ENCODE measurements around the gene FOXN4.

FOXN4 gene

DNA sequence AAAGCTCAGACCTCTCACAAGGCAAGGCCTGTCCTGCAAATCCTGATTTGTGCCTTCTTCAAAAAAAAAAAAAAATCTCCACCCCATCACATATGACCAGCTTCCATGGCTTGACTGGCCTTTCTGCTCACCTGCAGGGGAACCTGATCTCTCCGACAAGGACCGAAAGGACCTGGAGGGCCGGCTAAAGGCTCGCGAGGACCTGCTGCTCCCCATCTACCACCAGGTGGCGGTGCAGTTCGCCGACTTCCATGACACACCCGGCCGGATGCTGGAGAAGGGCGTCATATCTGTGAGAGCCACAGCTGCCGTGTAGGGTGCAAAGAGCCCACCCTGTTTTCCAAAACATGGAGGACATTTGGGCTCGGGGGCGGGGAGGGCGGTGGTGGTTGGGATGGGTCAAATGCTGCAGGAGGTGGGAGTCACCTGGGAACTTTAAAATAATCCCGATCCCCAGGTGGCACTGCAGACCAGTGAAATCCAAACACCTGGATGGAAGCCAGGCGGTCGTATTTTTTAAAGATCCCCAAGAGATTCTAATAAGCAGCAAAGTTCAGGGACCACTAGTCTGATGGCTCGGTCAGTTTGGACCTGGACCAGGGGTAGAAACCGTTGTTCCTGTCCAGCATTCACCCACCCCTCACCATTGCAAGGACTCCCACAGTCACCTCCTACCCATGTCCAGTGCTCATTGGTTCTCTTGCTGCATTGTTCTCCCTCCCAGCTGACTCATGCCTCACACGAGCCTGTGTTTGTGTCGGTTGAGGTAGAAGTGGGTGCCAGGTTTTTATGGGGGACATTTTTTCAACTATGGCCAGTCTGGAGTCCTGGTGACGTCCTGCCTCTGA is 44.8 kb downstream of the FOXN4 start:
- H3K36me3 Mint-ChIP-seq (ENCODE audit: low read depth): peaks cover 64% of the 10 kb centered on the region
- no peaks in the 10 kb centered on the region for H3K4me1 Mint-ChIP-seq (ENCODE audit: low read depth)
- H3K9me3 Mint-ChIP-seq: no peaks in the 10 kb centered on the region
- peak; percentile 57 for DNase-seq
- H3K27ac Mint-ChIP-seq: no peak overlapping the region
- no peaks in the 10 kb centered on the region for H3K27me3 Mint-ChIP-seq
- no peak overlapping the region for H3K4me3 Mint-ChIP-seq

DNA sequence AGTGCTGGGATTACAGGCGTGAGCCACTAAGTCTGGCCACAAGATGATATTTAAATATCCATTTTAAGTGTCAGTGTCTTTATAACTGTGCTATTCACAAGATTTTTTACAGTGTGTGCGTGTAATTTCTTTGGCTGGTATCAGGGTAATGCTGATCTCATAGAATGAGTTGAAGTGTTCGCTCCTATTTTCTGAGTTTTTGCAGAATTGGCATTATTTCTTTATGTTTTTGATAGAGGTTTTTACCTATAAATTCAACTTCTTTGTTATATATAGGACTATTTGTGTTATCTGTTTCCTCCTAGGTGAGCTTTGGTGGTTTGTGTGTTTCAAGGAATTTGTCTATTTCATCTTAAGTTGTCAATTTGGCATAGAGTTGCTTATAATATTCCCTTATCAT is 45.6 kb downstream of the FOXN4 start:
- H3K4me1 Mint-ChIP-seq (ENCODE audit: low read depth): no peaks in the 10 kb centered on the region
- H3K9me3 Mint-ChIP-seq: no peaks in the 10 kb centered on the region
- peaks cover 66% of the 10 kb centered on the region for H3K36me3 Mint-ChIP-seq (ENCODE audit: low read depth)
- H3K4me3 Mint-ChIP-seq: no peak overlapping the region
- H3K27me3 Mint-ChIP-seq: no peaks in the 10 kb centered on the region
- no peak for DNase-seq
- H3K27ac Mint-ChIP-seq: no peak overlapping the region

DNA sequence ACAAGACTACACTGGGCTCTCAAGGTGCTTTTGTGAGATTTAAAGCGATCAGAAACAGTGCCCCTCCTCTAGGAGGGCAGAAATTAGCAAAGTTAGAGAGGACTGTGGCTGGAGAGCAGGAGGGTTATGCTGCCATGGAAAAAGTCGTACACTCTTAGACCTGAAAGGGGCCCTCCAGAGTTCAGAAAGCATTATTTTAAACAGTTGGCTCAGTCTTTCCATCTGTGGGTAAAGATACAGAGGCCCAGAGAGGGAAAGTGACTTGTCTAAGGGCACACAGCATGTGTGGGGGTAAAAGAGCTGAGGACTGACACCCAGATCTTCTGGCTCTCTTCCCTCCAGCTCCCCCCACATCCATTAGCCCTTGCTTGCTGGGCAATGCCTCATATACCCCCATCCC is 47.1 kb downstream of the FOXN4 start:
- no peaks in the 10 kb centered on the region for H3K4me1 Mint-ChIP-seq (ENCODE audit: low read depth)
- no peak overlapping the region for H3K4me3 Mint-ChIP-seq
- H3K36me3 Mint-ChIP-seq (ENCODE audit: low read depth): peaks cover 68% of the 10 kb centered on the region
- no peaks in the 10 kb centered on the region for H3K9me3 Mint-ChIP-seq
- no peak for DNase-seq
- no peaks in the 10 kb centered on the region for H3K27me3 Mint-ChIP-seq
- H3K27ac Mint-ChIP-seq: no peak overlapping the region

DNA sequence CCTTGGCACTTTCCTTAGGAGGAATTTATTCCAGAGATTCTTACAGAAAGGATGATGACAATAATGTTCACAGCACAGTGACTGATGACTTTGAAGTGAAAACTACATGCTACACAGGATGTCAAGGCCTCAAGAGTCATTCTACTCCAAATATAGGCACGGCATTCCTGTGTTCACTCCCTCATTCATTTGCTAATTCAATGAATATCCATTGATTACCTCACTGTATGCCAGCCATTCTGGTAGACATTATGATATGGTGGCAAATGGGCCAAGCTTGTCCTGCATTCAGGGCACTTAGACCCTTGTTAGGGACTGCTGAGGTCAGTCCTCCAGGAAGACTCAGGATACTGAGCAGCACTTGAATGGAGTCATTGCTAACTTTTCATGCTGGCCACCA is 48.0 kb downstream of the FOXN4 start:
- no peak overlapping the region for H3K27ac Mint-ChIP-seq
- no peaks in the 10 kb centered on the region for H3K27me3 Mint-ChIP-seq

DNA sequence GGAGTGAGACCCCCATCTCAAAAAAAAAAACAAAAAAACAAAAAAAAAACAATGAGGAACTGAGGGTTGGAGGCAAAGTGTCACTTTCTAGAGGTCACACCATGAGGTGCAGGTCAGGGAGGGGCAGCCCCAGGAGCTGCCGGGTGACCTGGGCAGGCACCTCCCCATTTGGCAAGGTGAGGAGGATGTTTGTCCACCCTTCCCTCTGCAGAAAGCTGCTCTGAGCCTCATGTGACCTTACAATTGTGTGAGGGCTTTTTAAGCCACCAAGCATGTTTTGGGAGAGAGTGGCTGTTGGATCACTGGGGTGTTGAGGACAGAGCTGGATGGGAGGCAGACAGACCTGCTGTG is 49.6 kb downstream of the FOXN4 start:
- H3K4me3 Mint-ChIP-seq: no peak overlapping the region
- no peaks in the 10 kb centered on the region for H3K9me3 Mint-ChIP-seq
- no peaks in the 10 kb centered on the region for H3K27me3 Mint-ChIP-seq
- no peaks in the 10 kb centered on the region for H3K4me1 Mint-ChIP-seq (ENCODE audit: low read depth)
- H3K27ac Mint-ChIP-seq: no peak overlapping the region
- DNase-seq: no peak
- H3K36me3 Mint-ChIP-seq (ENCODE audit: low read depth): peaks cover 69% of the 10 kb centered on the region

More for the DNA sequence above, 48.0 kb downstream of the FOXN4 start:
- H3K4me1 Mint-ChIP-seq (ENCODE audit: low read depth): no peaks in the 10 kb centered on the region
- no peaks in the 10 kb centered on the region for H3K9me3 Mint-ChIP-seq
- no peak for DNase-seq
- H3K4me3 Mint-ChIP-seq: no peak overlapping the region
- peaks cover 66% of the 10 kb centered on the region for H3K36me3 Mint-ChIP-seq (ENCODE audit: low read depth)

DNA sequence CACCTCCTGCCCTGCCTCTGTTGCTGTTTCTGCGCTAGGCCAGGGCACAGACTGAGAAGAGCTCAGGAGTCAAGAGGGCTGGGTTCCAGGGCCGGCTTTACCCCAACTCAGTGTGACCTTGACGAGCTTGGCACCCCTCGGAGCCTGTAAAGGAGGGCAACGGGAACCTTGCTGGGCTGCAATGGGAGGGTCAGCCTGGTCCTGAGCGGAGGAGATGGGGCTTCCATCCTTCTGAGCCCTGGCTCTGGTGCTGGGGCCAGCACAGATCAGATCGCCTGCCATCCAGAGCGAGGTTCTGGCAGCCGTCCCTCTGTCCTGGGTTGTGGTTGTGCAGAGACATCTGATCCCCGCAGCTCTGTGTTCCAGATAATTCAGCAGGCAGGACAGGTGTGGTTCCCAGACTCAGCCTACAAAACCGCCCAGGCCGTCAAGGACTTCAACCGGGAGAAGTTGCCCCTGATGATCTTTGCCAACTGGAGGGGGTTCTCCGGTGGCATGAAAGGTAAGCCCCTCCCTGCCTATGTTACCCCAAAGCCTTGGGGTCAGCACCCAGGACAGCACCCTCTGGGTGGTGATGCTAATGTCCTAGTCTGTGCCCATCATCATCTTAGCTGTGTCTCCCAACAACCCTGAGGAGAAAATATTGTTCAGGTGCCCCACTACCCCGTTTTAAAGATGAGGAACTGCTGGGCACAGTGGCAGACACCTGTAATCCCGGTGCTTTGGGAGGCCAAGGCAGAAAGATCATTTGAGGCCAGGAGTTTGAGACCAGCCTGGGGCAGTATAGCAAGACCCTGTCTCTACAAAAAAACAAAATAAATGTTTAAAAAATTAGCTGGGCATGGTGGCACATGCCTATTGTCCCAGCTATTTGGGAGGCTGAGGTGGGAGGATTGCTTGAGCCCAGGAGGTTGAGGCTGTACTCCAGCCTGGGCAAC is 50.2 kb downstream of the FOXN4 start:
- Mint-ChIP-seq H3K9me3 (peaks cover 3% of the 10 kb centered on the region), H3K4me3 (no peak overlapping the region), H3K4me1 (ENCODE audit: low read depth) (no peaks in the 10 kb centered on the region), H3K36me3 (ENCODE audit: low read depth) (peaks cover 67% of the 10 kb centered on the region), H3K27ac (no peak overlapping the region), H3K27me3 (no peaks in the 10 kb centered on the region)
- DNase-seq: no peak

DNA sequence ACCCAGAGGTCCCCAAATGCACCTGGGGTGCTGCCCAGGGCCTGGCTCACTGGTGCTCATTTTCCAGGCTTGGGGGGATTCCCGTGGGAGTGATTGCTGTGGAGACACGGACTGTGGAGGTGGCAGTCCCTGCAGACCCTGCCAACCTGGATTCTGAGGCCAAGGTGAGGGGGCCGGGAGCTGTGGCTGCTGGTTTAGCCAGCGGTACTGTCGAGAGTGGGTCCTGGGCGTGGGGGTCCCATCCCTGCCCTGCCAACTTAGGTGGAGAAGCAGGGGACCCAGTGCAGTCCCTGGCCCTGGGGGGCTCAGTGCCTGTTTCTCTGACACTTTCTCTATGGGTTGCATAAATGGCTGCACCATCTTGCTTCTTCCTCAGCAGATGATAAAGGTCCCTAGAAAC is 50.9 kb downstream of the FOXN4 start:
- Mint-ChIP-seq H3K9me3 (peaks cover 10% of the 10 kb centered on the region), H3K36me3 (ENCODE audit: low read depth) (peaks cover 67% of the 10 kb centered on the region), H3K27me3 (no peaks in the 10 kb centered on the region)

DNA sequence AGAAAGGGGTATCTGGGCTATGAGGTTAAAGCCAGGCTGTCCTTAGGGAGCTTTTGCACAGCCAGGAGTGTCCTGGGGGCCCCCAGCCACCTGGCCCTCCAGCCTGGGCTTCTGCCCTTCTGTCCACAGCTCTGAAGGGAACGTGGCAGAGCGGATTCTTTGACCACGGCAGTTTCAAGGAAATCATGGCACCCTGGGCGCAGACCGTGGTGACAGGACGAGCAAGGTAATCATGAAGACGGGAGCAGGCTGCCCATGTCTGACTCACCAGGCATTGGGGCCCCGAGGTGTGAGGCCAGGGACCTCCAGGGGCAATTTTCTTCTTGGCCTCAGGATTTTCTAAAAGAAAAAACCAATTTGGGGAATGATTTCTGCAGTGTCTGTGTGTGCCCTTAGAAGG is 53.1 kb downstream of the FOXN4 start:
- Mint-ChIP-seq H3K4me3 (no peak overlapping the region), H3K9me3 (peaks cover 18% of the 10 kb centered on the region), H3K27me3 (no peaks in the 10 kb centered on the region), H3K36me3 (ENCODE audit: low read depth) (peaks cover 73% of the 10 kb centered on the region), H3K4me1 (ENCODE audit: low read depth) (no peaks in the 10 kb centered on the region), H3K27ac (no peak overlapping the region)
- DNase-seq: no peak

More for the DNA sequence above, 50.9 kb downstream of the FOXN4 start:
- Mint-ChIP-seq H3K4me1 (ENCODE audit: low read depth) (no peaks in the 10 kb centered on the region), H3K4me3 (no peak overlapping the region), H3K27ac (no peak overlapping the region)
- no peak for DNase-seq

DNA sequence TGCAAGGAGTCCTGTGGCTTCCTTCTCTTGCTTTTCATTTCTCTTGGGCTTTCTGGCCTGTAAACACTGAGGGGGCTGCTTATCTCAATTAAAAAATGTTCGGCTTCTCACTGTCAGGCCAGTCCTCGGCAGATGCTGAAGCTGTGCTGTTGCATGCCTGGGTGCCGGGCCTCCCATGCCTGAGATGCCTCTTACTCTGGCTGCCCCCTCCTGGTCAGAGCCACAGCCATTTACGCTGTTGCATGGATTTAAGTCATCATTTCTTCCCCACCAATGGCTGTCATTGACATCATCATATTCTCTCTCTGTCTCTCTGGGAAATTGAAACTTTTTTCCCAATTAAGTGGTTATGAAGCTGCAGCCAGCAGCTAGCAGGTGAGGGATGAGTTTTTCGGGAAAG is 53.7 kb downstream of the FOXN4 start:
- H3K36me3 Mint-ChIP-seq (ENCODE audit: low read depth): peaks cover 69% of the 10 kb centered on the region
- no peak overlapping the region for H3K4me3 Mint-ChIP-seq
- H3K27me3 Mint-ChIP-seq: no peaks in the 10 kb centered on the region
- H3K27ac Mint-ChIP-seq: no peak overlapping the region
- H3K9me3 Mint-ChIP-seq: peaks cover 18% of the 10 kb centered on the region
- peaks cover 2% of the 10 kb centered on the region for H3K4me1 Mint-ChIP-seq (ENCODE audit: low read depth)
- no peak for DNase-seq

DNA sequence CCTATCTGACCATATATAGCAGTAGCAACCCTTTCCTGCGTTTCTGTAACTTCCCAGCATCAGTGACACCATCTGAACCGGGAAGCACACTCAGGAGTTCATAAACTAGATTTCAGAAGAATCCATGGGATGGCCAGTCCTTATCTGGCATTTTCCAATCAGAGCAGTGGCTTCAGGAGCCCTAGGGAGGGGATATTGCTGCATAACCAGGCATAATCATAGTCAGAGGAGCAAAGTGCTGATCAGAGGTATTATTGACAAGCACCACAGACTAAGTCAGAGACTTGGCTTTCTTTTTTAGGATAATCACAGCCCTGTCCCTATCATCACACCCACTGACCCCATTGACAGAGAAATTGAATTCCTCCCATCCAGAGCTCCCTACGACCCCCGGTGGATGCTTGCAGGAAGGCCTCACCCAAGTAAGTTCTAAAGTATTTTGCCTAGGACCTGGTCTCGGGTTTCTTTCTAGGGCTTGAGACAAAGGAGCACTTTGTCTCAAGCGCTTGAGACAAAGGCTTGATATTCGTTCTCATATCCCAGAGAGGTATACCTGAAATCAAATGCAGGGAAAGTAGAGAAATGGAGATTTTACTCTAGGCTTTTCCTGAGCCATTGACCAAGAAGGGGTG is 55.1 kb downstream of the FOXN4 start:
- Mint-ChIP-seq H3K27me3 (no peaks in the 10 kb centered on the region), H3K4me3 (no peak overlapping the region), H3K36me3 (ENCODE audit: low read depth) (peaks cover 62% of the 10 kb centered on the region), H3K27ac (no peak overlapping the region), H3K4me1 (ENCODE audit: low read depth) (peaks cover 5% of the 10 kb centered on the region), H3K9me3 (peaks cover 18% of the 10 kb centered on the region)
- DNase-seq: no peak

DNA sequence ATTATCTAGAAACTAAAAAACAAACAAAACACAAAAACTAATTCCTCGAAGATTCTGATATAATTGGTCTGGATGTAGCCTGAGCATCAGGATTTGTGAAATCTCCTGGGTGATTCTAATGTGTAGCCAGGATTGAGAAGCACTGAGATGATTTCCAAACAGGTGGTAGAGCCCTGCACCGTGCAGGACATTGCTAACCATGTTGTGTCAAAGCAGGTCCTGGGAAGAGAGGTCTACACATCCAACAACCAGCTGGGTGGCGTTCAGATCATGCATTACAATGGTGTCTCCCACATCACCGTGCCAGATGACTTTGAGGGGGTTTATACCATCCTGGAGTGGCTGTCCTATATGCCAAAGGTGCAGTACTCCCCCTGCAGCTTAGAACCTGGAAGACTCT is 56.3 kb downstream of the FOXN4 start:
- DNase-seq: no peak
- Mint-ChIP-seq H3K4me3 (no peak overlapping the region), H3K9me3 (peaks cover 18% of the 10 kb centered on the region), H3K36me3 (ENCODE audit: low read depth) (peaks cover 63% of the 10 kb centered on the region), H3K27me3 (no peaks in the 10 kb centered on the region), H3K4me1 (ENCODE audit: low read depth) (peaks cover 5% of the 10 kb centered on the region), H3K27ac (no peak overlapping the region)

DNA sequence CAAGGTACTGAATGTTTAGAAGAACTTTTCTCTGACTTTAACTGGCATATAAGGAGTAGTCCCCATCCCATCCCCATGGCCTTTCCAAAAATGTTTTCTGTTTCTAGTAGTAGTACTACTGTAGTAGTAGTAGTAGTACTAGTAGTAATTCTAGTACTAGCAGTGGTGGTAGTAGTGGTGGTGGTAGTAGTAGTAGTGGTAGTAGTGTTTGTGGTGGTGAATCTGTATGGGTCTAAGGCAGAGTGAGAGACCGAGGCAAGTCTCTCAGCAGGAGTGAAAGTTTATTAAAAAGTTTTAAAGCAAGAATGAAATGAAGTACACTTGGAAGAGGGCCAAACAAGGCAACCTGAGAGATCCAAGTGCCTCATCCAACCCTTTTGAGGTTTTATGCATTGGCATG is 58.6 kb downstream of the FOXN4 start:
- H3K36me3 Mint-ChIP-seq (ENCODE audit: low read depth): peaks cover 69% of the 10 kb centered on the region
- DNase-seq: no peak
- H3K4me1 Mint-ChIP-seq (ENCODE audit: low read depth): peaks cover 5% of the 10 kb centered on the region
- H3K4me3 Mint-ChIP-seq: no peak overlapping the region
- H3K27me3 Mint-ChIP-seq: no peaks in the 10 kb centered on the region
- H3K9me3 Mint-ChIP-seq: peaks cover 18% of the 10 kb centered on the region
- peak overlapping the region; percentile 4 for H3K27ac Mint-ChIP-seq

DNA sequence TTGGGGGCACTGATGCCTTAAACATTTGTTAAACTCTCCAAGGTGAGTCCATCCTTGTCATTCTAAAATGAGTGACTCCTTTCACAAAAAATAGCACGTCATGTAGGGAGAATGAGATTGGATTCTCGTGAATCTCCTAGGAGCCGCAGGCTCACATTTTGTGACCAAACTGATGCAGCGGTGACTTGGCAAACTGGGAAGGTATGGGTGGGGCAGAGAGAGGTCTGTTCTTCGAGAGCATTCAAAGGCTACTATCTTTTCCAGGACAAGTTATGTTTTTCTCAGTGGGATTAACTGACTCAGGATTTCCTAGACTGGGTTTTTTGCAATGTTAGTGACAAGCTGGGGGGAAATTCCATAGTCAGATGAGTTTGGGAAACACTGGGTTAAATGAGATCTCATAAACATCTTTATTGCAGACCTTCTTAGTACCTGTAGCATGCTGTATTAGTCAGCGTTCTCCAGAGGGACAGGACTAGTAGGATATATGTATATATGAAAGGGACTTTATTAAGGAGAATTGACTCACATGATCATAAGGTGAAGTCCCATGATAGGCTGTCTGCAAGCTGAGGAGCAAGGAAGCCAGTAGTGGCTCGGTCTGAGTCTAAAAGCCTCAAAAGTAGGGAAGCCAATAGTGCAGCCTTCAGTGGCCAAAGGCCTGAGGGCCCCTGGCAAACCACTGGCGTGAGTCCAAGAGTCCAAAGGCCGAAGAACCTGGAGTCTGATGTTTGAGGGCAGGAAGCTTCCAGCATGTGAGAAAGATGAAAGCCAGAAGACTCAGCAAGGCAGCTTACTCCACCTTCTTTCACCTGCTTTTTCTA is 61.0 kb downstream of the FOXN4 start:
- no peak for DNase-seq

DNA sequence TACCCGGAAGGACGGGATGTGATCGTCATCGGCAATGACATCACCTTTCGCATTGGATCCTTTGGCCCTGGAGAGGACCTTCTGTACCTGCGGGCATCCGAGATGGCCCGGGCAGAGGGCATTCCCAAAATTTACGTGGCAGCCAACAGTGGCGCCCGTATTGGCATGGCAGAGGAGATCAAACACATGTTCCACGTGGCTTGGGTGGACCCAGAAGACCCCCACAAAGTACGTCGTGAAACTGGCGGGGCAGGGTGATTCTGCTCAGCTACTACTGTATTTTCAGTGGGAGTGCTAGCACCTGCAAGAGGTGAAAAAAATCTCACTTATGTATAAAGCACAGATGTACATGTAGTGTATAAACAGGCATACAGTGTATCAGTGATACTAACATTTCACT is 62.9 kb downstream of the FOXN4 start:
- Mint-ChIP-seq H3K27me3 (no peaks in the 10 kb centered on the region), H3K27ac (no peak overlapping the region), H3K4me3 (no peak overlapping the region), H3K4me1 (ENCODE audit: low read depth) (peaks cover 5% of the 10 kb centered on the region), H3K36me3 (ENCODE audit: low read depth) (peaks cover 61% of the 10 kb centered on the region), H3K9me3 (no peaks in the 10 kb centered on the region)
- DNase-seq: no peak

More for the DNA sequence above, 61.0 kb downstream of the FOXN4 start:
- no peak overlapping the region for H3K27ac Mint-ChIP-seq
- H3K36me3 Mint-ChIP-seq (ENCODE audit: low read depth): peaks cover 60% of the 10 kb centered on the region
- no peak overlapping the region for H3K4me3 Mint-ChIP-seq
- H3K9me3 Mint-ChIP-seq: peaks cover 7% of the 10 kb centered on the region
- H3K27me3 Mint-ChIP-seq: no peaks in the 10 kb centered on the region
- peaks cover 5% of the 10 kb centered on the region for H3K4me1 Mint-ChIP-seq (ENCODE audit: low read depth)
